HCT116 (cell line): ENCODE measurements around the gene CALHM4. TPM values are rescaled to one million over a fixed set of nuclear protein-coding genes. Genes with fewer than 3 reads are reported as not detected.

Source experiments
- ATAC-seq: fragments of 200-7000 bp; cut with Tn5 transposase; 2 replicates; pipeline ENCODE4 v1.9.1; 2020; ENCODE audit warnings: mild to moderate bottlenecking, moderate library complexity
- BruUV-seq: library from RNA; stranded (reverse); fragments of 400-500 nt; replicated peaks from 2 replicates; lab custom pipeline; 2021; lab: Mats Ljungman, UMichigan
- CTCF ChIA-PET: fragments of 300-600 bp; sonication (Branson Sonifier 250); formaldehyde crosslinking; loops from one replicate; lab custom pipeline; 2021; ENCODE audit warnings: antibody characterized with exemption; lab: Charles Lee
- POLR2A ChIA-PET: fragments of 300-600, 350-600 bp; sonication (Branson Sonifier 250); formaldehyde crosslinking; loops from one replicate; lab custom pipeline; 2021; ENCODE audit warnings: antibody characterized with exemption; lab: Charles Lee
- RAD21 ChIA-PET, 2 experiments: fragments of 300-600 bp; sonication (Branson Sonifier 250); formaldehyde crosslinking; loops; one replicate each; lab custom pipeline; 2023; ENCODE audit warnings: low total read pairs in 2 of 2; ENCODE audit not compliant: uncharacterized antibody in 2 of 2, unreplicated experiment in 2 of 2, low non-redundant PET in 1 of 2; lab: Charles Lee
- DNase-seq: peaks from one replicate; pipeline ENCODE4 v3.0.0-alpha.2; 2010; ENCODE audit warnings: low read depth, low spot score
- H2AFZ ChIP-seq: fragments of 200-600 bp; shearing (Covaris generic), sonication (generic); 2 replicates; pipeline ENCODE4 v1.6.1; 2017; ENCODE audit warnings: low read depth, mixed run types, mixed read lengths, antibody characterized with exemption, low read length; ENCODE audit not compliant: poor library complexity, severe bottlenecking
- H3K27ac ChIP-seq: 2 replicates; pipeline ENCODE4 v1.5.1; 2012; ENCODE audit warnings: low read depth, low read length
- H3K27me3 ChIP-seq: fragments of 200-600 bp; sonication (generic); 2 replicates; pipeline ENCODE4 v1.6.1; 2016; ENCODE audit warnings: mixed run types, low read length, mixed read lengths; ENCODE audit not compliant: insufficient read depth
- H3K36me3 ChIP-seq, 2 experiments: fragments of 200-500 bp in 1 of 2; fragments of 200-600 bp in 1 of 2; sonication (Bioruptor generic) in 1 of 2; sonication (generic) in 1 of 2; 2 replicates each; pipeline versions ENCODE4 v1.5.1 to v1.6.1; 2014 to 2016; ENCODE audit warnings: low read length in 2 of 2, inconsistent platforms in 1 of 2, mixed read lengths in 1 of 2, mixed run types in 1 of 2; ENCODE audit not compliant: insufficient read depth in 2 of 2, control insufficient read depth in 1 of 2
- H3K4me1 ChIP-seq, 2 experiments: fragments of 200-600 bp in 1 of 2; sonication (generic) in 1 of 2; 2 replicates each; pipeline versions ENCODE4 v1.5.1 to v1.6.1; 2012 to 2017; ENCODE audit warnings: low read length in 2 of 2, inconsistent platforms in 1 of 2, mild to moderate bottlenecking in 1 of 2, mixed read lengths in 1 of 2, mixed run types in 1 of 2, moderate library complexity in 1 of 2; ENCODE audit not compliant: insufficient read depth in 2 of 2, control insufficient read depth in 1 of 2
- H3K4me2 ChIP-seq: fragments of 200-600 bp; sonication (generic); 2 replicates; pipeline ENCODE4 v1.6.1; 2017; ENCODE audit warnings: mixed run types, low read length, mixed read lengths
- H3K4me3 ChIP-seq, 2 experiments: fragments of 200-600 bp in 1 of 2; sonication (generic) in 1 of 2; replicated peaks in 1 of 2; 2 replicates each; pipeline ENCODE4 v1.5.1; 2011 to 2016; ENCODE audit warnings: low read length in 2 of 2, control low read depth in 1 of 2, low read depth in 1 of 2, mild to moderate bottlenecking in 1 of 2, mixed read lengths in 1 of 2, mixed run types in 1 of 2
- H3K79me2 ChIP-seq: fragments of 200-600 bp; sonication (generic); 2 replicates; pipeline ENCODE4 v1.6.1; 2017; ENCODE audit warnings: mild to moderate bottlenecking, mixed run types, low read length, moderate library complexity, mixed read lengths; ENCODE audit not compliant: insufficient read depth
- H3K9ac ChIP-seq: fragments of 200-600 bp; sonication (generic); 2 replicates; pipeline ENCODE4 v1.6.1; 2016; ENCODE audit warnings: low read length, mixed read lengths
- H3K9me2 ChIP-seq: fragments of 200-600 bp; sonication (generic), shearing (Covaris generic); 2 replicates; pipeline ENCODE4 v1.6.1; 2017; ENCODE audit warnings: mixed run types, mild to moderate bottlenecking, moderate library complexity; ENCODE audit not compliant: insufficient read depth
- H3K9me3 ChIP-seq, 2 experiments: fragments of 200-500 bp in 1 of 2; fragments of 200-600 bp in 1 of 2; sonication (Bioruptor generic) in 1 of 2; sonication (generic) in 1 of 2; 2 replicates each; pipeline ENCODE4 v1.6.1; 2014 to 2017; ENCODE audit warnings: low read length in 2 of 2, mixed read lengths in 2 of 2, inconsistent platforms in 1 of 2, low read depth in 1 of 2, mild to moderate bottlenecking in 1 of 2, mixed run types in 1 of 2, moderate library complexity in 1 of 2; ENCODE audit not compliant: control insufficient read depth in 1 of 2, insufficient read depth in 1 of 2
- H4K20me1 ChIP-seq: fragments of 200-600 bp; sonication (generic), shearing (Covaris generic); 2 replicates; pipeline ENCODE4 v1.6.1; 2017; ENCODE audit warnings: mixed run types, mild to moderate bottlenecking, moderate library complexity; ENCODE audit not compliant: insufficient read depth
- CEBPB ChIP-seq: IDR thresholded peaks from 2 replicates; pipeline ENCODE4 v1.6.1; 2012; ENCODE audit warnings: low read depth
- EZH2 ChIP-seq: fragments of 200-600 bp; sonication (generic); IDR thresholded peaks from 2 replicates; pipeline ENCODE4 v1.6.1; 2017; ENCODE audit warnings: antibody characterized with exemption, mixed run types
- POLR2A ChIP-seq: IDR thresholded peaks from 2 replicates; pipeline ENCODE4 v1.7.0; 2011; ENCODE audit warnings: borderline replicate concordance; ENCODE audit not compliant: insufficient read depth, insufficient read length; ENCODE audit errors: extremely low read depth
- POLR2AphosphoS5 ChIP-seq: IDR thresholded peaks from 2 replicates; pipeline ENCODE4 v1.6.1; 2011; ENCODE audit warnings: mild to moderate bottlenecking, low read depth, low read length, moderate library complexity
- RAD21 ChIP-seq: IDR thresholded peaks from 2 replicates; pipeline ENCODE4 v1.6.1; 2012; ENCODE audit warnings: low read depth, mild to moderate bottlenecking
- REST ChIP-seq: IDR thresholded peaks from 2 replicates; pipeline ENCODE4 v1.6.1; 2012; ENCODE audit warnings: low read depth
- YY1 ChIP-seq: IDR thresholded peaks from 2 replicates; pipeline ENCODE4 v1.6.1; 2011; ENCODE audit warnings: low read length, low read depth, moderate library complexity, mild to moderate bottlenecking; ENCODE audit not compliant: insufficient replicate concordance; ENCODE audit errors: extremely low read depth
- ZFX ChIP-seq: fragments of 450-650 bp; IDR thresholded peaks from 2 replicates; pipeline ENCODE4 v1.6.1; 2017
- intact Hi-C: fragments of 100-400 bp; cut with micrococcal nuclease; formaldehyde crosslinking; loops from 2 replicates; pipeline ENCODE4 v1.10.0; 2022
- total RNA-seq: library from RNA; stranded (reverse); gene quantifications from one replicate; pipeline ENCODE4 v1.2.1, GENCODE V29; 2021; ENCODE audit not compliant: unreplicated experiment

CALHM4 gene
- total RNA-seq, 1 experiment from 2014 or later, result not detected

- H3K36me3 ChIP-seq, result peaks cover 10 to 14% of the 10 kb centered on the region in 2 experiments
- no peak overlapping the region for H3K4me2 ChIP-seq
- H3K4me3 ChIP-seq, result no peak overlapping the region
- no peak overlapping the region for H3K27ac ChIP-seq
- H4K20me1 ChIP-seq, result no peaks in the 10 kb centered on the region
- RAD21 ChIA-PET, result no interaction called here
- H3K9me2 ChIP-seq, result no peaks in the 10 kb centered on the region
- BruUV-seq, result no TSS peak
- intact Hi-C loops, result no loop called here
- no peaks in the 10 kb centered on the region for H3K4me1 ChIP-seq
- peaks cover 4% of the 10 kb centered on the region; the same call in 1 of the 2 replicates for H3K79me2 ChIP-seq
- CTCF ChIA-PET, result no interaction called here
- no peaks in the 10 kb centered on the region for H3K27me3 ChIP-seq
- H2AFZ ChIP-seq, result no peak overlapping the region
- POLR2A ChIA-PET, result no interaction called here
- no peaks in the 10 kb centered on the region for H3K9me3 ChIP-seq
- DNase-seq, result no peak
- ATAC-seq, result no peak
- no peak for TF ChIP-seq POLR2AphosphoS5
- no peak for TF ChIP-seq REST
- TF ChIP-seq YY1, result no peak
- no peak for TF ChIP-seq RAD21
- no peak for TF ChIP-seq CEBPB
- TF ChIP-seq POLR2A, result no peak
- TF ChIP-seq EZH2, result no peak
- no peak for TF ChIP-seq ZFX
- no peak overlapping the region for H3K9ac ChIP-seq
Observed at GRCh38 chr6:116586738-116587137, 33.2 kb downstream of the CALHM4 start.
